HG02973 (cell line): ENCODE results near the gene CFAP52.
"Not testable (repeated sequence)": the region's sequence is repeated elsewhere in the genome, so short reads cannot be mapped to it uniquely, and the experiment has no call there.

Experiments used
- ATAC-seq: cut with Tn5 transposase; IDR thresholded peaks from one replicate; pipeline ENCODE4 v1.9.1; 2021; ENCODE audit warnings: moderate library complexity; ENCODE audit not compliant: unreplicated experiment

The CFAP52 gene

GRCh38 chr17:9644910-9645751 is 68.7 kb downstream of the CFAP52 start, which contains the start of gene USP43:
TSS of gene USP43 (plus strand) at chr17:9645517. CDS start at chr17:9645633, 116 bp downstream.
- ATAC-seq, result no peak

- no peak for ATAC-seq
Observed at GRCh38 chr17:9645851-9646545, 69.6 kb downstream of the CFAP52 start.

- no peak for ATAC-seq
Observed at GRCh38 chr17:9646546-9646885, 70.1 kb downstream of the CFAP52 start.

- no peak for ATAC-seq
Observed at GRCh38 chr17:9647014-9647413, 70.6 kb downstream of the CFAP52 start.

GRCh38 chr17:9648521-9649110 is 72.2 kb downstream of the CFAP52 start:
- no peak for ATAC-seq

GRCh38 chr17:9658593-9659211 is 82.3 kb downstream of the CFAP52 start:
- no peak for ATAC-seq

- ATAC-seq, result no peak
Observed at GRCh38 chr17:9661027-9661426, 84.6 kb downstream of the CFAP52 start.

- ATAC-seq, result not testable (repeated sequence)
Observed at GRCh38 chr17:9663511-9663910, 87.1 kb downstream of the CFAP52 start.

GRCh38 chr17:9666461-9667050 is 90.1 kb downstream of the CFAP52 start:
- no peak for ATAC-seq

GRCh38 chr17:9668517-9668916 is 92.1 kb downstream of the CFAP52 start:
- no peak for ATAC-seq

- no peak for ATAC-seq
Observed at GRCh38 chr17:9669551-9670008, 93.1 kb downstream of the CFAP52 start.

- no peak for ATAC-seq
Observed at GRCh38 chr17:9670596-9670995, 94.2 kb downstream of the CFAP52 start.

GRCh38 chr17:9671559-9671958 is 95.1 kb downstream of the CFAP52 start:
- ATAC-seq, result no peak

- no peak for ATAC-seq
Observed at GRCh38 chr17:9672266-9672665, 95.8 kb downstream of the CFAP52 start.

- ATAC-seq, result no peak
Observed at GRCh38 chr17:9672691-9673090, 96.2 kb downstream of the CFAP52 start.

- no peak for ATAC-seq
Observed at GRCh38 chr17:9676084-9676483, 99.6 kb downstream of the CFAP52 start.

GRCh38 chr17:9676820-9677310 is 100.4 kb downstream of the CFAP52 start:
- ATAC-seq, result peak; percentile 69

GRCh38 chr17:9677411-9677810 is 101.0 kb downstream of the CFAP52 start:
- ATAC-seq, result no peak

- ATAC-seq, result no peak
Observed at GRCh38 chr17:9677896-9678295, 101.5 kb downstream of the CFAP52 start.

GRCh38 chr17:9684955-9685621 is 108.6 kb downstream of the CFAP52 start:
- no peak for ATAC-seq
